Heart left ventricle (tissue), 16 donors: Measurements from ENCODE around the gene ELL. TPM values are rescaled to one million over a fixed set of nuclear protein-coding genes. Genes with fewer than 3 reads are reported as not detected.
A peak's percentile ranks its signal among the peaks of the same experiment; 100 is the strongest.

Source experiments
- ATAC-seq, 4 donors: fragments of 200-7000 bp; cut with Tn5 transposase; one replicate each; pipeline ENCODE4 v1.9.1; 2020 to 2022; ENCODE audit warnings: moderate library complexity in 4 of 4, mild to moderate bottlenecking in 3 of 4, moderate number of reproducible peaks in 1 of 4
- DNase-seq, 5 donors: peaks; one replicate each; pipeline ENCODE4 v3.0.0-alpha.2; 2020
- H3K27ac ChIP-seq, 12 donors: fragments of 200-600 bp; sonication (generic) in 4 of 12; one replicate each; pipeline versions ENCODE4 v1.5.0 to v1.8.0; 2016 to 2022; ENCODE audit warnings: mild to moderate bottlenecking in 2 of 12
- H3K27me3 ChIP-seq, 9 donors: fragments of 200-600 bp; sonication (generic) in 2 of 9; one replicate each; pipeline versions ENCODE4 v1.5.1 to v1.8.0; 2016 to 2022; ENCODE audit warnings: mild to moderate bottlenecking in 3 of 9
- H3K36me3 ChIP-seq, 9 donors: fragments of 200-600 bp; sonication (generic) in 2 of 9; one replicate each; pipeline versions ENCODE4 v1.5.0 to v1.8.0; 2018 to 2022; ENCODE audit warnings: mild to moderate bottlenecking in 2 of 9
- H3K4me1 ChIP-seq, 12 donors: fragments of 200-600 bp; sonication (generic) in 4 of 12; one replicate each; pipeline versions ENCODE4 v1.5.0 to v1.8.0; 2016 to 2022; ENCODE audit warnings: mild to moderate bottlenecking in 3 of 12
- H3K4me3 ChIP-seq, 12 donors: fragments of 200-600 bp; sonication (generic) in 4 of 12; one replicate each; pipeline versions ENCODE4 v1.5.0 to v1.8.0; 2017 to 2022; ENCODE audit warnings: mild to moderate bottlenecking in 9 of 12, moderate library complexity in 4 of 12
- H3K9me3 ChIP-seq, 12 donors: fragments of 200-600 bp; sonication (generic) in 4 of 12; one replicate each; pipeline versions ENCODE4 v1.5.0 to v1.8.0; 2016 to 2022; ENCODE audit warnings: mild to moderate bottlenecking in 1 of 12
- CTCF ChIP-seq, 12 donors: fragments of 200-600 bp; sonication (generic) in 4 of 12; IDR thresholded peaks; one replicate each; pipeline versions ENCODE4 v1.5.0 to v1.8.0; 2018 to 2022; ENCODE audit warnings: antibody characterized with exemption in 12 of 12, mild to moderate bottlenecking in 5 of 12
- POLR2A ChIP-seq, 2 donors: fragments of 450-650 bp; IDR thresholded peaks; one replicate each; pipeline ENCODE4 v1.6.1; 2017; ENCODE audit warnings: antibody characterized with exemption in 2 of 2, mild to moderate bottlenecking in 2 of 2, moderate library complexity in 2 of 2
- WGBS, 4 donors: extraction: QIAGEN DNeasy Blood & Tissue Kit in 2 of 4; methylation state at CpG; one replicate each; pipeline versions ENCODE4 v1.1.5 to v1.1.7; 2013 to 2018; 5-methylcytosine and 5-hydroxymethylcytosine counted together
- intact Hi-C, 10 donors: fragments of 100-400 bp; cut with DNase I; formaldehyde crosslinking; loops; one replicate each; pipeline versions ENCODE4 v1.11.1 to v1.14.2; 2022
- polyA plus RNA-seq, 2 donors: library from polyadenylated mRNA; stranded (reverse); fragments of 200-250 nt; gene quantifications; one replicate each; pipeline ENCODE4 v1.2.3, GENCODE V29; 2013
- total RNA-seq, 9 donors: library from RNA; depleted of rRNA in 2 of 9; stranded (reverse); fragments of >200 nt in 2 of 9; fragmentation: NEBNext Ultra II Directional in 3 of 9; extraction: Animal tissue kit (Norgen Biotek cat#: 25700) in 3 of 9; gene quantifications; one replicate each; pipeline versions ENCODE4 v1.1.0 to v1.2.4, GENCODE V29; 2016 to 2023
- donor health status: ischemic (EF 13 %, LVEDD 7.1; RV severe dilation, severe dysfunction).
- donor health status: healthy with polysubstance abuse.
- donor health status: DM: no; HTN: yes; CAD: no.
- donor health status: DM: no; HTN: no; CAD: no.
- donor health status: ischemic (EF 25% LVEDD 6.9; RV normal size, moderate dysfunction).
- donor health status: ischemic (EF 25% LVEDD 5.7; RV mildly dilated, moderate dysfunction).
- donor health status: healthy.
- donor health status: DM: yes; HTN: yes; CAD: no.
- donor health status: ischemic (EF 35%, LVEDD 5.7; RV mildly dilated, moderate dysfunction).
- donor health status: nonischemic (EF 11% LVEDD 7.7; RV severe dilation, severe dysfunction).
- donor health status: DM: yes; HTN: yes; CAD: no.
- donor health status: PGD.
- donor health status: ischemic (EF 29% LVEDD 5.4; RV normal size, mild dysfunction).
- donor health status: nonischemic (EF 23%, LVEDD 6.1; RV moderate dilation, normal function).

ELL gene
- total and polyA plus RNA-seq, 11 donors, result 5.9 to 17.8 (median 7.3) TPM

GRCh38 chr19:18496980-18497256, 25.0 kb downstream of the ELL start:
- peak overlapping the region in 1 of 12 donors; percentile 73 for H3K27ac ChIP-seq
- no peak for ATAC-seq
- 89 to 93% (median 92%) methylated on average over 4 of the region's 4 CpGs for WGBS, 4 donors
- peaks cover 0 to 2% (median 0%) of the 10 kb centered on the region in 9 donors for H3K36me3 ChIP-seq
- no peak overlapping the region for H3K4me3 ChIP-seq
- DNase-seq, result no peak
- H3K4me1 ChIP-seq, result peaks cover 24 to 99% (median 81%) of the 10 kb centered on the region in 12 donors
- H3K9me3 ChIP-seq, result no peaks in the 10 kb centered on the region
- H3K27me3 ChIP-seq, result no peaks in the 10 kb centered on the region
- no peak for TF ChIP-seq POLR2A (IDR thresholded peaks at IDR 0.05)
- TF ChIP-seq CTCF (IDR thresholded peaks at IDR 0.05), result no peak
- intact Hi-C loops, result no loop called here

GRCh38 chr19:18496167-18496979, 25.5 kb downstream of the ELL start:
- no peaks in the 10 kb centered on the region for H3K27me3 ChIP-seq
- H3K9me3 ChIP-seq, result no peaks in the 10 kb centered on the region
- 64 to 71% (median 65%) methylated on average over 10 to 11 of the region's 11 CpGs for WGBS, 4 donors
- intact Hi-C loops, result no loop called here
- TF ChIP-seq POLR2A (IDR thresholded peaks at IDR 0.05), result no peak
- no peak for TF ChIP-seq CTCF (IDR thresholded peaks at IDR 0.05)
- peak overlapping the region in 1 of 12 donors; percentile 73 for H3K27ac ChIP-seq
- DNase-seq (no peak), ATAC-seq (no peak)
- H3K36me3 ChIP-seq, result peaks cover 0 to 7% (median 0%) of the 10 kb centered on the region in 9 donors
- H3K4me1 ChIP-seq, result peaks cover 21 to 98% (median 78%) of the 10 kb centered on the region in 12 donors
- no peak overlapping the region for H3K4me3 ChIP-seq

GRCh38 chr19:18495204-18495911, 26.5 kb downstream of the ELL start:
- Histone ChIP-seq H3K27me3 (no peaks in the 10 kb centered on the region), H3K27ac (peak overlapping the region in 2 of 12 donors; percentile 50 to 73), H3K9me3 (no peaks in the 10 kb centered on the region), H3K36me3 (peaks cover 0 to 7% (median 0%) of the 10 kb centered on the region in 9 donors), H3K4me1 (peaks cover 10 to 89% (median 67%) of the 10 kb centered on the region in 12 donors), H3K4me3 (no peak overlapping the region)
- 84 to 91% (median 88%) methylated on average over 11 to 14 of the region's 14 CpGs for WGBS, 4 donors
- intact Hi-C loops, result no loop called here
- ATAC-seq (no peak), DNase-seq (no peak)
- TF ChIP-seq POLR2A (IDR thresholded peaks at IDR 0.05), result no peak
- no peak for TF ChIP-seq CTCF (IDR thresholded peaks at IDR 0.05)

GRCh38 chr19:18494267-18494607, 27.6 kb downstream of the ELL start:
- no peak for DNase-seq
- H3K27me3 ChIP-seq, result no peaks in the 10 kb centered on the region
- ATAC-seq, result peak in 1 of 4 donors; percentile 18
- peak overlapping the region in 2 of 12 donors; percentile 3 to 9 for H3K4me3 ChIP-seq
- intact Hi-C loops, result no loop called here
- H3K4me1 ChIP-seq, result peaks cover 2 to 87% (median 61%) of the 10 kb centered on the region in 12 donors
- peaks cover 0 to 7% (median 0%) of the 10 kb centered on the region in 9 donors for H3K36me3 ChIP-seq
- H3K27ac ChIP-seq, result peak overlapping the region in 7 of 12 donors; percentile 18 to 77 (median 59)
- no peak for TF ChIP-seq CTCF (IDR thresholded peaks at IDR 0.05)
- 57 to 71% (median 61%) methylated on average over 7 of the region's 7 CpGs for WGBS, 4 donors
- no peaks in the 10 kb centered on the region for H3K9me3 ChIP-seq
